GM19467 (cell line): ENCODE data around the gene IGFLR1.

ENCODE experiments used
- ATAC-seq: cut with Tn5 transposase; IDR thresholded peaks from one replicate; pipeline ENCODE4 v1.9.1; 2021; ENCODE audit warnings: mild to moderate bottlenecking, moderate library complexity; ENCODE audit not compliant: unreplicated experiment

Gene IGFLR1

GRCh38 chr19:35756377-35757230, 14.4 kb upstream of the IGFLR1 start, which contains the start of gene HSPB6:
HSPB6 (minus strand) TSS chr19:35757029; CDS start chr19:35757008, 21 bp downstream.
- no peak for ATAC-seq

- no peak for ATAC-seq
Measured at GRCh38 chr19:35755550-35756376, 13.5 kb upstream of the IGFLR1 start.

GRCh38 chr19:35755131-35755549, 12.9 kb upstream of the IGFLR1 start:
- no peak for ATAC-seq

GRCh38 chr19:35754370-35755130, 12.3 kb upstream of the IGFLR1 start:
- no peak for ATAC-seq

GRCh38 chr19:35753634-35754369, 11.6 kb upstream of the IGFLR1 start:
- no peak for ATAC-seq

- no peak for ATAC-seq
Measured at GRCh38 chr19:35752746-35753350, 10.6 kb upstream of the IGFLR1 start.

- no peak for ATAC-seq
Measured at GRCh38 chr19:35751839-35752745, 9.8 kb upstream of the IGFLR1 start.

- no peak for ATAC-seq
Measured at GRCh38 chr19:35750167-35750566, 7.9 kb upstream of the IGFLR1 start.

GRCh38 chr19:35748106-35749020, 6.1 kb upstream of the IGFLR1 start, which contains the start of gene LIN37:
LIN37 (plus strand) TSS chr19:35748576; CDS start chr19:35748725, 149 bp downstream.
- peak; percentile 65 for ATAC-seq

GRCh38 chr19:35746531-35746930, 4.3 kb upstream of the IGFLR1 start:
- ATAC-seq, result no peak

GRCh38 chr19:35746087-35746462, 3.8 kb upstream of the IGFLR1 start:
- no peak for ATAC-seq

- ATAC-seq, result peak; percentile 36
Measured at GRCh38 chr19:35745328-35746086, 3.3 kb upstream of the IGFLR1 start, which contains the start of the genes PSENEN and U2AF1L4. PSENEN (plus strand) TSS chr19:35745651; CDS start chr19:35745931, 280 bp downstream. U2AF1L4 (minus strand) TSS chr19:35745418; CDS start chr19:35745391, 27 bp downstream.

GRCh38 chr19:35744430-35745327, 2.4 kb upstream of the IGFLR1 start:
- ATAC-seq, result peak; percentile 26

GRCh38 chr19:35743640-35744429, 1.6 kb upstream of the IGFLR1 start:
- no peak for ATAC-seq

- ATAC-seq, result no peak
Measured at GRCh38 chr19:35741203-35741515, 1.1 kb downstream of the IGFLR1 start.
